ENCODE results near the gene NPR2.

NPR2 gene

GRCh38 chr9:35791297-35791921, at the start of gene NPR2:
Gene NPR2, plus strand, starts transcription at chr9:35791591. Its CDS starts 818 bp downstream, at chr9:35792409.
- no peak for DNase-seq

- DNase-seq = no peak
These were observed 49.7 kb upstream of the NPR2 start for GRCh38 chr9:35741740-35742139.

GRCh38 chr9:35743452-35743851, 47.9 kb upstream of the NPR2 start:
- no peak for DNase-seq

GRCh38 chr9:35743880-35744518, 47.4 kb upstream of the NPR2 start:
- DNase-seq = no peak

GRCh38 chr9:35745569-35745968, 45.8 kb upstream of the NPR2 start:
- DNase-seq = no peak

GRCh38 chr9:35746583-35746982, 44.8 kb upstream of the NPR2 start:
- DNase-seq = no peak

- no peak for DNase-seq
These were observed 43.0 kb upstream of the NPR2 start for GRCh38 chr9:35748242-35748857.

- DNase-seq = peak; percentile 25
These were observed 42.4 kb upstream of the NPR2 start, which contains the start of the genes GBA2 and RGP1 for GRCh38 chr9:35748858-35749514. Gene GBA2, minus strand, starts transcription at chr9:35749228. Its CDS starts 524 bp downstream, at chr9:35748704. Gene RGP1, plus strand, starts transcription at chr9:35749287. Its CDS starts 469 bp downstream, at chr9:35749756.

GRCh38 chr9:35749515-35750255, 41.7 kb upstream of the NPR2 start:
- DNase-seq = no peak

GRCh38 chr9:35750256-35750531, 41.2 kb upstream of the NPR2 start:
- DNase-seq = no peak

GRCh38 chr9:35753466-35753865, 37.9 kb upstream of the NPR2 start:
- DNase-seq = no peak

GRCh38 chr9:35754264-35754663, 37.1 kb upstream of the NPR2 start, which contains the start of gene MSMP:
Gene MSMP, minus strand, starts transcription at chr9:35754276. Its CDS starts 147 bp downstream, at chr9:35754129.
- DNase-seq = no peak

- no peak for DNase-seq
These were observed 36.3 kb upstream of the NPR2 start for GRCh38 chr9:35755071-35755470.

- DNase-seq = peak; percentile 60
These were observed 34.8 kb upstream of the NPR2 start for GRCh38 chr9:35756275-35757225.

- peak; percentile 60 for DNase-seq
These were observed 34.0 kb upstream of the NPR2 start for GRCh38 chr9:35757226-35757891.

- DNase-seq = no peak
These were observed 33.5 kb upstream of the NPR2 start for GRCh38 chr9:35757892-35758275.

- no peak for DNase-seq
These were observed 32.8 kb upstream of the NPR2 start for GRCh38 chr9:35758475-35759050.

GRCh38 chr9:35759795-35760194, 31.6 kb upstream of the NPR2 start:
- DNase-seq = no peak

- peak; percentile 59 for DNase-seq
These were observed 30.7 kb upstream of the NPR2 start for GRCh38 chr9:35760651-35761050.

GRCh38 chr9:35763181-35763580, 28.2 kb upstream of the NPR2 start:
- no peak for DNase-seq

GRCh38 chr9:35763803-35764202, 27.6 kb upstream of the NPR2 start:
- DNase-seq = no peak

Measured in DMS153 (cell line).